Large intestine (tissue), 3 donors: ENCODE measurements around the gene MKRN2OS. TPM values are rescaled to one million over a fixed set of nuclear protein-coding genes. Genes with fewer than 3 reads are reported as not detected.

Experiments
- DNase-seq, 2 donors: peaks; one replicate each; pipeline versions ENCODE4 v3.0.0 to v3.0.0-alpha.2; 2013
- H3K27ac ChIP-seq: one replicate; pipeline ENCODE4 v1.5.1; 2013; ENCODE audit warnings: low read length
- H3K27me3 ChIP-seq: 2 replicates; pipeline ENCODE4 v1.6.1; 2013; ENCODE audit warnings: low read length; ENCODE audit not compliant: control insufficient read depth, insufficient read depth
- H3K36me3 ChIP-seq: 2 replicates; pipeline ENCODE4 v1.6.1; 2013; ENCODE audit warnings: low read length; ENCODE audit not compliant: control insufficient read depth, insufficient read depth
- H3K4me1 ChIP-seq: one replicate; pipeline ENCODE4 v1.6.1; 2013; ENCODE audit warnings: low read length; ENCODE audit not compliant: control insufficient read depth, insufficient read depth
- H3K4me3 ChIP-seq: one replicate; pipeline ENCODE4 v1.5.1; 2013; ENCODE audit warnings: low read length
- H3K9me3 ChIP-seq: one replicate; pipeline ENCODE4 v1.6.1; 2013; ENCODE audit warnings: mild to moderate bottlenecking, low read depth, low read length, moderate library complexity; ENCODE audit not compliant: control insufficient read depth
- WGBS: methylation state at CpG from one replicate; pipeline ENCODE4 v1.1.5; 2013; ENCODE audit warnings: low lambda C conversion rate; ENCODE audit not compliant: insufficient coverage; 5-methylcytosine and 5-hydroxymethylcytosine counted together
- polyA plus RNA-seq: library from polyadenylated mRNA; unstranded; fragments of 120-200 nt; gene quantifications from one replicate; pipeline ENCODE4 v1.2.1, GENCODE V29; 2013

Gene MKRN2OS
- polyA plus RNA-seq, 1 donor: 5.1 TPM

- Histone ChIP-seq H3K4me3 (no peak overlapping the region), H3K4me1 (no peaks in the 10 kb centered on the region), H3K36me3 (peaks cover 93% of the 10 kb centered on the region), H3K27ac (no peak overlapping the region), H3K9me3 (no peaks in the 10 kb centered on the region), H3K27me3 (no peaks in the 10 kb centered on the region)
- no CpG with 5 or more reads among the region's 2 CpGs for WGBS
- no peak for DNase-seq
Measured at GRCh38 chr3:12584083-12584482, 38.8 kb upstream of the MKRN2OS start.

- peaks cover 91% of the 10 kb centered on the region for H3K36me3 ChIP-seq
- no peak for DNase-seq
- no peaks in the 10 kb centered on the region for H3K4me1 ChIP-seq
- H3K4me3 ChIP-seq: no peak overlapping the region
- H3K27ac ChIP-seq: no peak overlapping the region
- H3K27me3 ChIP-seq: no peaks in the 10 kb centered on the region
- no peaks in the 10 kb centered on the region for H3K9me3 ChIP-seq
Measured at GRCh38 chr3:12583280-12583679, 38.0 kb upstream of the MKRN2OS start.

GRCh38 chr3:12582730-12583129, 37.4 kb upstream of the MKRN2OS start:
- Histone ChIP-seq H3K9me3 (no peaks in the 10 kb centered on the region), H3K36me3 (peaks cover 90% of the 10 kb centered on the region), H3K27me3 (no peaks in the 10 kb centered on the region), H3K4me1 (no peaks in the 10 kb centered on the region), H3K4me3 (no peak overlapping the region), H3K27ac (no peak overlapping the region)
- no peak for DNase-seq
- WGBS: no CpG with 5 or more reads among the region's 4 CpGs

GRCh38 chr3:12579905-12580304, 34.6 kb upstream of the MKRN2OS start:
- Histone ChIP-seq H3K27ac (no peak overlapping the region), H3K36me3 (peaks cover 85% of the 10 kb centered on the region)
- 80% methylated on average over 1 of the region's 3 CpGs for WGBS

GRCh38 chr3:12579456-12579855, 34.2 kb upstream of the MKRN2OS start:
- no peaks in the 10 kb centered on the region for H3K4me1 ChIP-seq
- no peaks in the 10 kb centered on the region for H3K27me3 ChIP-seq
- no peak overlapping the region for H3K4me3 ChIP-seq
- DNase-seq: no peak
- WGBS: no CpG with 5 or more reads among the region's 3 CpGs
- H3K27ac ChIP-seq: no peak overlapping the region
- H3K36me3 ChIP-seq: peaks cover 85% of the 10 kb centered on the region
- H3K9me3 ChIP-seq: no peaks in the 10 kb centered on the region

More at GRCh38 chr3:12579905-12580304, 34.6 kb upstream of the MKRN2OS start:
- no peak for DNase-seq
- H3K4me1 ChIP-seq: no peaks in the 10 kb centered on the region
- H3K9me3 ChIP-seq: no peaks in the 10 kb centered on the region
- H3K4me3 ChIP-seq: no peak overlapping the region
- no peaks in the 10 kb centered on the region for H3K27me3 ChIP-seq

- H3K27ac ChIP-seq: no peak overlapping the region
- no peak for DNase-seq
- H3K4me3 ChIP-seq: no peak overlapping the region
- no peaks in the 10 kb centered on the region for H3K9me3 ChIP-seq
- WGBS: no CpG with 5 or more reads among the region's 2 CpGs
- H3K4me1 ChIP-seq: no peaks in the 10 kb centered on the region
- peaks cover 85% of the 10 kb centered on the region for H3K36me3 ChIP-seq
- H3K27me3 ChIP-seq: no peaks in the 10 kb centered on the region
Measured at GRCh38 chr3:12578742-12579141, 33.4 kb upstream of the MKRN2OS start.

GRCh38 chr3:12577379-12577778, 32.1 kb upstream of the MKRN2OS start:
- no peaks in the 10 kb centered on the region for H3K9me3 ChIP-seq
- no peaks in the 10 kb centered on the region for H3K4me1 ChIP-seq
- WGBS: 67% methylated on average over 2 of the region's 5 CpGs
- peaks cover 84% of the 10 kb centered on the region for H3K36me3 ChIP-seq
- no peak overlapping the region for H3K27ac ChIP-seq
- H3K4me3 ChIP-seq: no peak overlapping the region
- no peaks in the 10 kb centered on the region for H3K27me3 ChIP-seq
- no peak for DNase-seq

- Histone ChIP-seq H3K4me1 (no peaks in the 10 kb centered on the region), H3K9me3 (no peaks in the 10 kb centered on the region), H3K27ac (no peak overlapping the region), H3K27me3 (no peaks in the 10 kb centered on the region), H3K4me3 (no peak overlapping the region), H3K36me3 (peaks cover 85% of the 10 kb centered on the region)
- WGBS: no CpG with 5 or more reads among the region's 7 CpGs
- DNase-seq: no peak
Measured at GRCh38 chr3:12574661-12575060, 29.4 kb upstream of the MKRN2OS start.

GRCh38 chr3:12574131-12574530, 28.8 kb upstream of the MKRN2OS start:
- no peaks in the 10 kb centered on the region for H3K4me1 ChIP-seq
- H3K27ac ChIP-seq: no peak overlapping the region
- no CpG with 5 or more reads among the region's 6 CpGs for WGBS
- no peak for DNase-seq
- H3K4me3 ChIP-seq: no peak overlapping the region
- H3K9me3 ChIP-seq: no peaks in the 10 kb centered on the region
- H3K27me3 ChIP-seq: no peaks in the 10 kb centered on the region
- H3K36me3 ChIP-seq: peaks cover 83% of the 10 kb centered on the region

- DNase-seq: no peak
- Histone ChIP-seq H3K36me3 (peaks cover 70% of the 10 kb centered on the region), H3K27ac (no peak overlapping the region), H3K4me3 (no peak overlapping the region), H3K27me3 (no peaks in the 10 kb centered on the region), H3K9me3 (no peaks in the 10 kb centered on the region), H3K4me1 (no peaks in the 10 kb centered on the region)
- WGBS: no CpG with 5 or more reads among the region's 11 CpGs
Measured at GRCh38 chr3:12571986-12572385, 26.7 kb upstream of the MKRN2OS start.

GRCh38 chr3:12569836-12570235, 24.5 kb upstream of the MKRN2OS start:
- no peak overlapping the region for H3K27ac ChIP-seq
- H3K36me3 ChIP-seq: peaks cover 49% of the 10 kb centered on the region
- DNase-seq: no peak
- H3K4me1 ChIP-seq: no peaks in the 10 kb centered on the region
- no CpG with 5 or more reads among the region's 6 CpGs for WGBS
- no peaks in the 10 kb centered on the region for H3K27me3 ChIP-seq
- no peak overlapping the region for H3K4me3 ChIP-seq
- H3K9me3 ChIP-seq: peaks cover 11% of the 10 kb centered on the region
